ENCODE data around the gene SLC25A48. TPM values are rescaled to one million over a fixed set of nuclear protein-coding genes. Genes with fewer than 3 reads are reported as not detected.
A peak's percentile ranks its signal among the peaks of the same experiment; 100 is the strongest.

SLC25A48 gene
- total and polyA plus RNA-seq, 2 donors (not counting 1 experiment from before 2014, with no cell fraction given) = not detected

- H3K27me3 ChIP-seq (ENCODE audit: control insufficient read depth, insufficient read depth, low read length) = no peaks in the 10 kb centered on the region
- TF ChIP-seq EZH2 (IDR thresholded peaks at IDR 0.05; ENCODE audit: low read length, missing control alignments) (no peak), CTCF (conservative IDR thresholded peaks at IDR 0.05 in 1 of 2, IDR thresholded peaks at IDR 0.05 in 1 of 2; ENCODE audit: low read depth in 1 of 2, low read length in 2 of 2) (no peak)
- no peaks in the 10 kb centered on the region for H3K9me3 ChIP-seq (ENCODE audit: control insufficient read depth, insufficient read depth, low read depth, low read length)
- no peak overlapping the region for H2AFZ ChIP-seq (ENCODE audit: low read length)
- DNase-seq (ENCODE audit: low read depth in 2 of 2) = no peak
- no peaks in the 10 kb centered on the region for H3K36me3 ChIP-seq (ENCODE audit: control insufficient read depth, insufficient read depth, low read length)
- no peaks in the 10 kb centered on the region for H3K79me2 ChIP-seq (ENCODE audit: control insufficient read depth, insufficient read depth, low read length)
- H3K9ac ChIP-seq (ENCODE audit: insufficient read depth, low read length) = no peak overlapping the region
- H3K4me2 ChIP-seq (ENCODE audit: extremely low read depth, insufficient read depth, low read length) = no peak overlapping the region
- H3K27ac ChIP-seq (ENCODE audit: insufficient read depth, low read length) = no peak overlapping the region
- no peaks in the 10 kb centered on the region for H4K20me1 ChIP-seq (ENCODE audit: control insufficient read depth, extremely low read depth, insufficient read depth, low read length)
- no peaks in the 10 kb centered on the region for H3K4me1 ChIP-seq (ENCODE audit: control insufficient read depth, extremely low read depth, insufficient read depth, low read length)
- H3K4me3 ChIP-seq (replicated peaks in 1 of 4; ENCODE audit: control extremely low read depth in 1 of 4, insufficient read depth in 1 of 4, low read depth in 3 of 4, low read length in 4 of 4) = no peak overlapping the region
Measured at GRCh38 chr5:135814316-135814715, 20.1 kb upstream of the SLC25A48 start.

GRCh38 chr5:135814812-135815211 is 19.7 kb upstream of the SLC25A48 start:
- no peak for TF ChIP-seq EZH2 (IDR thresholded peaks at IDR 0.05; ENCODE audit: low read length, missing control alignments)
- no peaks in the 10 kb centered on the region for H3K36me3 ChIP-seq (ENCODE audit: control insufficient read depth, insufficient read depth, low read length)
- H3K4me3 ChIP-seq (replicated peaks in 1 of 4; ENCODE audit: control extremely low read depth in 1 of 4, insufficient read depth in 1 of 4, low read depth in 3 of 4, low read length in 4 of 4) = no peak overlapping the region
- H4K20me1 ChIP-seq (ENCODE audit: control insufficient read depth, extremely low read depth, insufficient read depth, low read length) = no peaks in the 10 kb centered on the region
- no peak overlapping the region for H3K27ac ChIP-seq (ENCODE audit: insufficient read depth, low read length)
- no peak overlapping the region for H3K9ac ChIP-seq (ENCODE audit: insufficient read depth, low read length)
- no peak for DNase-seq (ENCODE audit: low read depth in 2 of 2)
- no peak overlapping the region for H2AFZ ChIP-seq (ENCODE audit: low read length)
- H3K79me2 ChIP-seq (ENCODE audit: control insufficient read depth, insufficient read depth, low read length) = no peaks in the 10 kb centered on the region
- H3K4me1 ChIP-seq (ENCODE audit: control insufficient read depth, extremely low read depth, insufficient read depth, low read length) = no peaks in the 10 kb centered on the region
- H3K4me2 ChIP-seq (ENCODE audit: extremely low read depth, insufficient read depth, low read length) = no peak overlapping the region
- H3K9me3 ChIP-seq (ENCODE audit: control insufficient read depth, insufficient read depth, low read depth, low read length) = no peaks in the 10 kb centered on the region
- no peaks in the 10 kb centered on the region for H3K27me3 ChIP-seq (ENCODE audit: control insufficient read depth, insufficient read depth, low read length)

- no peaks in the 10 kb centered on the region for H3K36me3 ChIP-seq (ENCODE audit: control insufficient read depth, insufficient read depth, low read length)
- H3K4me3 ChIP-seq (replicated peaks in 1 of 4; ENCODE audit: control extremely low read depth in 1 of 4, insufficient read depth in 1 of 4, low read depth in 3 of 4, low read length in 4 of 4) = no peak overlapping the region
- no peaks in the 10 kb centered on the region for H3K9me3 ChIP-seq (ENCODE audit: control insufficient read depth, insufficient read depth, low read depth, low read length)
- H3K4me2 ChIP-seq (ENCODE audit: extremely low read depth, insufficient read depth, low read length) = no peak overlapping the region
- H3K27me3 ChIP-seq (ENCODE audit: control insufficient read depth, insufficient read depth, low read length) = no peaks in the 10 kb centered on the region
- no peaks in the 10 kb centered on the region for H3K4me1 ChIP-seq (ENCODE audit: control insufficient read depth, extremely low read depth, insufficient read depth, low read length)
- H4K20me1 ChIP-seq (ENCODE audit: control insufficient read depth, extremely low read depth, insufficient read depth, low read length) = no peaks in the 10 kb centered on the region
- no peak overlapping the region for H2AFZ ChIP-seq (ENCODE audit: low read length)
- H3K27ac ChIP-seq (ENCODE audit: insufficient read depth, low read length) = no peak overlapping the region
- H3K79me2 ChIP-seq (ENCODE audit: control insufficient read depth, insufficient read depth, low read length) = no peaks in the 10 kb centered on the region
- no peak overlapping the region for H3K9ac ChIP-seq (ENCODE audit: insufficient read depth, low read length)
- peak in 1 of 2 donors; percentile 8 for DNase-seq (ENCODE audit: low read depth in 2 of 2)
- TF ChIP-seq EZH2 (IDR thresholded peaks at IDR 0.05; ENCODE audit: low read length, missing control alignments) (no peak), CTCF (conservative IDR thresholded peaks at IDR 0.05 in 1 of 2, IDR thresholded peaks at IDR 0.05 in 1 of 2; ENCODE audit: low read depth in 1 of 2, low read length in 2 of 2) (no peak)
Measured at GRCh38 chr5:135821061-135821801, 13.2 kb upstream of the SLC25A48 start.

Data from fibroblast of lung (primary cell).